HG02678 (cell line): Measurements from ENCODE around the gene GPR143.
"Not testable (repeated sequence)": the region's sequence is repeated elsewhere in the genome, so short reads cannot be mapped to it uniquely, and the experiment has no call there.

ENCODE experiments used
- ATAC-seq: cut with Tn5 transposase; IDR thresholded peaks from one replicate; pipeline ENCODE4 v1.9.1; 2021; ENCODE audit warnings: mild to moderate bottlenecking, moderate library complexity; ENCODE audit not compliant: unreplicated experiment

Gene GPR143

GRCh38 chrX:9765737-9766097 is at the start of gene GPR143:
TSS of gene GPR143 (minus strand) at chrX:9765847. CDS start at chrX:9765817, 30 bp downstream.
- ATAC-seq = no peak

DNA sequence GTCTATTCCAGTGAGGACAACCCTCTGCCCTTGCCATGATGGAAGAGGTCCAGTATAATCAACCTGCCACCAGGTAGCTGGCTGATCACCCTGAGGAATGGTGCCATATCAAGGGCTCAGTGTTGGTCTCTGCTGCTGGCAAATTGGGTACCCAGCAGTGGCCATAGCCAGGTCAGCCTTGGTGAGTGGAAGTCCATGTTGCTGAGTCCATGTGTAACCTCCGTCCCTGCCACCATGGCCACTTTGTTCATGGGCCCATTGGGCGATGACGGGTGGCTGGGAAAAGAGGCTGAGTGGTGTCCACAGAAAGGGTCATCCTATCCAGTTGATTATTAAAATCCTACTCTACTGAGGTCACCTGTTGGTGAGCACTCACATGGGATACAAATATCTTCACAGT is 45.4 kb upstream of the GPR143 start:
- ATAC-seq = not testable (repeated sequence)

DNA sequence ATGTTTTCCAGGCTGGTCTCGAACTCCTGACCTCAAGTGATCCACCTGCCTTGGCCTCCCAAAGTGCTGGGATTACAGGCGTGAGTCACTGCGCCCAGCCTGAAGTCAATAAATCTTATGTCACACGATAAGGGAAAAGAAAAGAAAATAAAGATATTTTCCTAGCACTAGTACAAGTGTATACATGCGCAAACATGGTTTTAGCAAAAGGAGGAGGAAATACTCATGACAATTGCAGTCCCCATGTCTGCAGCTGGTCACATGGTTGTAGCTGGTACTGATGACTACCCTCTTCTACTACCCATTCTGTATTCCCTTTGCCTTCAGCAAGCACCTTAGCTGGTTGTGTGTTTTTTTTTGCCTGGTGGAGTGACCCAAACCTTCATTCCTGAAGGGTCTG is 44.2 kb upstream of the GPR143 start:
- ATAC-seq = not testable (repeated sequence)

GRCh38 chrX:9807355-9808182 is 41.9 kb upstream of the GPR143 start:
- ATAC-seq = no peak

GRCh38 chrX:9805956-9806355 is 40.3 kb upstream of the GPR143 start:
- ATAC-seq = no peak

- no peak for ATAC-seq
Observed at GRCh38 chrX:9804444-9804843, 38.8 kb upstream of the GPR143 start.

DNA sequence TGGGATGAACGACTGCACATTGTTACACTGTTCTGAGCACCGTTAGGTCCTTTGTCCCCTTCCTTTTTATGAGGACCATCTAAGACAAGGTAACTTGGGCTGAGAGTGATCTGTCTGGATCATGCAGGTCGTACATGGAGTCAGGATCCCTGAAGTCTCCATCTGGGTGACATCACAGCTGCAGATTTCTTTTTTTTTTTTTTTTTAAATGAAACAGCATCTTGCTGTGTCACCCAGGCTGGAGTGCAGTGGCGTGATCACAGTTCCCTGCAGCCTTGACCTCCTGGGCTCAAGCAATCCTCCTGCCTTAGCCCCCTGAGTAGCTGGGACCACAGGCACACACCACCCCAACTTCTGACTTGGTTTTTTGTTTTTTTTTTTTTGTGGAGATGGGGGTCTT is 37.1 kb upstream of the GPR143 start:
- ATAC-seq = no peak

DNA sequence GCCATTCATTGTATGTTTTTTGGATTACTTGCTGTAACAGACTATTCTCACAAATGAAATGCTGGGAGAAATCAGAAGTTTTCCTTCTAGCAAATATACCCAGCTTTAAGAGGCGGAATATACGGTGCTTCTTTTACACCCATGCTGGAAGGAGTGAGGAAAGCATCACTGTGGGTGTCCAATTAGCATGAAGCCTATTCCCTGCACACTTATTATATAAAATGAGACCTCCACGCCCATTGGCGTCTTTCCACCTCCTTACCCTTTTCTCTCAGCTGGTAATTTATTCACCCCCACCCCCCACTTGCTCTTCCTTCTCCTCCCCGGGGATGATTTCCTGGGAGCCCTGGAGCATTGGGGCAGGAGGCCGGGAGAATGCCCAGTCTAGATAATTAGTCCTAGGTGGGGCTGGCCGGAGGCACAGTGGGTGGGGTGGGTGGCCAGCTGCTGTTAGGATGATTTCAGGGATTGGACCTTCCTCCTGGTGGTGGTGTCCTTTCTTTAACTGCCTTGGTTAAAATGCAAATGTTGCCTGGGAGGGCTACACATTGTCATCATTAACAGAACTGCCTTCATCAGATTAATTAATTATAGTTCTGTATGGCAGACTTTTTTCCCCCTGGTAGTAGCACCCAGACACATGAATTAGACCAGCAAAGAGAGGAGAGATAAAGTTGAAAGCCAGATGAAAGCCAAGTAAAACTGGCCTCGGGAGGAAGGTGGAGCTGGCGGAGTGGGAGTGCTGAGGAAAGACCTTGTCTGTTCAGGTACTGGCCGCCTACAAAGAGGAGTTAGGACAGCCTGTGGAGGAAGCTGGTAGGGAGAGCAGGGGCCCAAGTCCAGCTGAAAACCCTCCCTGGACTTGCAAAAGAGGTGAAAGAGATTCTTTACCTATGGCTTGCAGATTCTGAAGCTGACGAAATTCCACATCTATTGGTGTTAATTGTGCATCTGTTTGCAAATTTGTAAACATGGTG is 32.0 kb upstream of the GPR143 start:
- ATAC-seq = no peak

GRCh38 chrX:9794495-9794894 is 28.8 kb upstream of the GPR143 start:
- no peak for ATAC-seq

DNA sequence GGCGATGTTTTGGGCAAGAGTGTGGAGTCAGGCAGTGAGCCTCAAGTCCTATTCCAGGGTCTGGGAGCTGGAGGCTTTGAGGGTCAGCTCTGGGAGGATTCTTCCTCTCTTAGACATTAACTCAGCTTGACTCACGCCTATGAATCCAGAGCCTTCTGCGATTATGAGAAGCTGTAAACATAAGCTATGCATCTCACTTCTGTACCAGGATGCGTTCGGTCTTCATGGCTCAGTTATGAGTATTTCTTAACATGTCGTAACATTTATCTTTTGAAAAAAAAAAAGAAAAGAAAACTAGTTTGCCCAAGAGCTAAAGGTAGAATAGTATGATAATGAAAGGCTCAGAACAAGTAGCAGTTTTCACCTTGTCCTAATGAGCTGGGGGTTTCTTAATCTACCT is 25.2 kb upstream of the GPR143 start:
- no peak for ATAC-seq

DNA sequence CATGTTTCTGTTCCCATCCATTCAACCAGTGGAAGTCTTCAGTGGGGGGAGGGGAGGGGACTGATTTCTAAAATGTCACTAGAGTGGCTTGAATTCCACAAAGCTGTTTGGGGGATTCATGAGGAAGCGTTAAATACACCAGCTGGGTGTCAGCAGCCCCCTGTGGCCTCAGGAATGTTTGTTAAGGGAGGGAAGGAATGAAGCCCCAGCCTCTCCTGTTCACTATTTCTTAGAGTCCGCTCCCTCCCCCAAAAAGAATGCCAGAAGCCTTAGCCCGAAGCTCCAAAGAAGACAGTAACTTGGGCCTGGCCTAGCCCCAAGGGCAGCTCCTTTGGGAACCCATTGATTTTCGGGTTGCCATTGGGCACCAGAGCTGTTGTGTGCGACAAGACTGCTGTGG is 23.9 kb upstream of the GPR143 start:
- no peak for ATAC-seq

DNA sequence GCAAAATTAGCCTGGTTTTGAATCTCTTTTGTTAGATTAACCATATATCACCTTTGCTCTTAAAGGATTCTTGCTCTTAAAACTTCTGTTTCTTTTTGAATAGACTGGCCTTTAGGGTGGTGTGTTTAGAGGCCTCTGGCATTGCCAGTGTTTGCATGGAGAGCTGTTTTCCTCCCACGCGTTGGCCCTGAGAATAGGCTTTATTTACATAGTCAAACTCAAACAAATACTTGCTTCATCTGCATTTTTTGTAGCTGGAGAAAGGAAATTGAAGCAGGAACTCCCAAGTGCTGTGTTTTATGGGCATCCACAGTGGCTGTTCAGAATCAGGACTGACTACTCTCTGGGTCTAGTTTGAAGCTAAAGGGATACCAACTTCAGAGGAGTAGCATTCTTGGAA is 23.3 kb upstream of the GPR143 start:
- no peak for ATAC-seq

- ATAC-seq = no peak
Observed at GRCh38 chrX:9786798-9787635, 21.4 kb upstream of the GPR143 start.

DNA sequence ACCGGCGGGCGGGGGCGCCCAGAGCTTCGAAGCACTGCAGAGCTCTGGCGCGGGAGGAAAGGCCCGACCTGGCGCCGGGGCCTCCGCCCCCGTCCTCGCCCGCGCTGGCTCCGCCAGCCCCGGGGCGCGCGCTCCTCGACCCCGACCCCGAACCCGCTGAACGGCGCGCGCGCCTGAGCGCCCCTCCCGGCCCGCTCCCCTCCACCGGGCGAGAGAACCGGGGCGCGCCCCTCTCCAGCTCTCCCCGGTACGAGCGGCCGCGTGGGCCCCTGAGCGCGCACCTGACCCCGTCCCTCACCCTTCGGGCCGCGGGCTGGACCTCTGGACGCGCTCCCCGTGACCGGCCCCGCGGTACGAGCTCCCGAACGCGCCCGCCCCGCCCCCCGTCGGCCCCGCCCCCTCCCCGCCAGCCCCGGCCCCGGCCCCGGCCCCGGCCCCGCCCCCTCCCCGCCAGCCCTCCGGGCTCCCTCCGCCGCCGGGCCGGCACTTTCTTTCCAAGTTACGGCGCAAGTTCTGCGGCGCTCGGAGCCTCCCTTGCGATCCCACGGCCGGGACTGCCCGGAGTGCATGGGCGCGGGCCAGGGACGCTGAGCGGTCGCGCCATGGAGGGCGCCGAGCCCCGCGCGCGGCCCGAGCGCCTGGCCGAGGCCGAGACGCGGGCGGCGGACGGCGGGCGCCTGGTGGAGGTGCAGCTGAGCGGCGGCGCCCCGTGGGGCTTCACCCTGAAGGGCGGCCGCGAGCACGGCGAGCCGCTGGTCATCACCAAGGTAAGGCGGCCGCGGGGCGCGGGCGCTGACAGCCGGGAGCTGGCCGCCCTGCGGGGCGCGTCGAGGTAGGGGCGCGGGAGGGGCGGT is 20.5 kb upstream of the GPR143 start, which contains the start of gene SHROOM2:
TSS of gene SHROOM2 (plus strand) at position 486 of the 854 bp plus-strand sequence. CDS start at position 603, 117 bp downstream.
- ATAC-seq = no peak

DNA sequence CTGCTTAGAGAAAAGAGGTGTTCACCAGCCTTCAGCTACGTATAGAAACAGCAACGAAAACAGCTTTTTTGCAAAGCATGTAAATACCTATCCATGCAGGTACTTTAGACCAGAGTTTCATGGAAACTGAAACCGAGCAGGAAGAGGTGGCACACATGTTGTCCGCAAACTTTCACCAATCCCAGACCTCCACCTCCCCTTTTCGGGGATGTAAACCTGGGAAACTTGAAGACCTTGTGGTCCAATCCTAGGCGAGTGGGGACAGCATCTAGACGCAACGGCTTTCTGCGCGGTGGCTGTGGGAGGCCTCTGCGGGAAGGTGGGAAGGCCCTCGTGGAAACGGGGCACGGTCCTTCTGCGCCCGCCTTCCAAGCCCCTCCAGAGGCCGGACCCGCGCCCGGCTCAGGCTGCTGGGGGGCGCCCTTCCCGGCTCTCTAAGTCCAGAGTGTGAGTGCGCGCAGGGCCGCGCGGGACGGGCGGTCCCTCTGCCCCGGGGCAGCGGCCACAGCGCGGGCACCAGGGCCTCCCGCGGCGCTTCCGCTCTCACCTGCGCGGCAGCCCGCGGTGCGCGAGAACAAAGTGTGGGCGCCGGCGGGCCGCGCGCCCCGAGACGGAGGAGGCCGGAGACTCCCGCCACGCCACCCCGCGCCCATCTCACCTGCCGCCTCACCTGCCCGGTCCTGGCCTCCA is 19.8 kb upstream of the GPR143 start:
- ATAC-seq = no peak

DNA sequence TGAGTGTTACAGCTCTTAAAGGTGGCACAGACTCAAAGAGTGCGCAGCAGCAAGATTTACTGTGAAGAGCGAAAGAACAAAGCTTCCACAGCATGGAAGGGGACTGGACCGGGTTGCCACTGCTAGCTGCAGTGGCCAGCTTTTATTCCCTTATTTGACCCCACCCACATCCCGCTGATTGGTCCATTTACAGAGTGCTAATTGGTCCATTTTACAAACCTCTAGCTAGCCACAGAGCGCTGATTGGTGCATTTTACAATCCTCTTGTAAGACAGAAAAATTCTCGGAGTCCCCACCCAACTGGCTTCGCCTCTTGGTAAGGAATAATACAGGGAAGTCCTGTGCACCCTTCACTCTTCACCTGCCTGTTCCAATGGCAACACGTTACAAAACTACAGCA is 18.7 kb upstream of the GPR143 start:
- no peak for ATAC-seq

DNA sequence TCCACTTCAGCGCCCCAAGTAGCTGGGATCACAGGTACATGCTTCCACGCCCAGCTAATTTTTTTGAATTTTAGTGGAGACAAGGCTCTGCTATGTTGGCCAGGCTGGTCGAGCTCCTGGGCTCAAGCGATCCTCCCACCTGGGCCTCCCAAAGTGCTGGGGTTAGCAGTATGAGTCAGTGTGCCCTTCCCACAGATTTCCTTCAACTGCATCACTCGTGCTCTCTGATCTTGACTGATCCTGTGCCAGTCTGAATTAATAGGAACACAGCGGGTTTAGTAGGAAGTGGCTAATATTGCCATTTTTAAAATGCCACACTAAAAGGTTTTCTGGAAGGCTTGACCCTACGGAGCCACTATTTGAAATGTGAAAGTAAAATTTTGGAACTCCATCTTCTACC is 16.3 kb upstream of the GPR143 start:
- no peak for ATAC-seq

DNA sequence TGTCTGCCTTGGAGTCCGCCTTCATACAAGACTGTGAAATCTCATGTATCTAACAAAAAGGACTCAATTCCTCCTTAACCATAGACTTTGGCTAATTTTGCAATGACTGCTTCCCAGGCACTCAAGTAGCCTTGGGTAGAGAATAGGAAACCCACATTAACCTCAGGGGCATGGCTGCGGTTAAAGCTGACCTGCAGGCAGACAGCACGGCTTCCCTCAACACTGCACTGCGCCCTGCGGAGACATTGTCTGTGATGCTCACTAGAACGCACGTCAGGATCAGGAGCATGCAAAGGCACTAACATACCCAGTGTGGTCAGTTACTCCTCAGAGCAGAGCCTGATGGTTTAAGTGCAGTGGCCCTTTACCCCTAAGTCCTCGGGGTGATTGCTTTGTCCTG is 10.3 kb upstream of the GPR143 start:
- no peak for ATAC-seq

- no peak for ATAC-seq
Observed at GRCh38 chrX:9772943-9773342, 7.3 kb upstream of the GPR143 start.
